Ovary (tissue), 3 donors: ENCODE results near the gene RMND5B.

Experiments used
- CTCF ChIP-seq, 3 donors: fragments of 450-650 bp in 2 of 3; fragments of 200-600 bp in 1 of 3; IDR thresholded peaks; one replicate each; pipeline versions ENCODE4 v1.5.1 to v1.8.0; 2016 to 2022; ENCODE audit warnings: antibody characterized with exemption in 3 of 3, mild to moderate bottlenecking in 1 of 3
- POLR2A ChIP-seq: fragments of 450-650 bp; IDR thresholded peaks from one replicate; pipeline ENCODE4 v1.6.1; 2017; ENCODE audit warnings: antibody characterized with exemption, mild to moderate bottlenecking, moderate library complexity
- donor health status: DM: no; HTN: no; CAD: no.

- TF ChIP-seq CTCF (IDR thresholded peaks at IDR 0.05): no peak
- no peak for TF ChIP-seq POLR2A
These were observed 36.5 kb upstream of the RMND5B start for GRCh38 chr5:178094345-178094744.
